ENCODE results near the gene IFITM5.

DNA sequence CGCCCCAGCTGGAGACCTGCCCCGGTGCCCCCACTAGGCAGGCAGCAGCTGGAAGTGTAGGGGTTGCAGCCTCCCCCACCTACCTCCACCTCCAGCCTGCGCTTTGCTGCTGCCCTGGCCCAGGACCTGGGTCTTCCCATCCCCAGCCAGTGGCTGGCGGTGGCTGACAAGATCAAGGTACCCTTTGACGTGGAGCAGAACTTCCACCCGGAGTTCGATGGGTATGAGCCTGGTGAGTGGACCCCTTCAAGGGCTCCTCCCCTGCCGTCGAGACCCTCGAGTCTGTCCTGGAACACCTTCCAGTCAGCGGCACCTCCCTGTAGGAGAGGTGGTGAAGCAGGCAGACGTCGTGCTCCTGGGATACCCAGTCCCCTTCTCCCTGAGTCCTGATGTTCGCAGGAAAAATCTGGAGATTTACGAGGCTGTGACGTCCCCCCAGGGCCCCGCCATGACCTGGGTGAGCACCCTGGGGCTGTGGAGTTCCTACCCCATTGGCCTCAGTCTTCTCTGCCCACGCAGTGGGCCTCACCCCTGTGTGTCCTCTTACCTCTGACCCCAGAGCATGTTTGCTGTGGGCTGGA lies 6.0 kb downstream of the IFITM5 start:
- no peak for TF ChIP-seq GATA2 (IDR thresholded peaks at IDR 0.05; ENCODE audit: low read depth, low read length)
- no peak for TF ChIP-seq GATA3 (IDR thresholded peaks at IDR 0.05; ENCODE audit: low read depth, low read length)
